CD8-positive, alpha-beta memory T cell (primary cell): ENCODE data around the gene INSYN2A. TPM values are rescaled to one million over a fixed set of nuclear protein-coding genes. Genes with fewer than 3 reads are reported as not detected.

Experiments used
- CTCF ChIA-PET: fragments of 350-600 bp; sonication (Branson Sonifier 250); formaldehyde crosslinking; loops from one replicate; lab custom pipeline; 2021; ENCODE audit warnings: antibody characterized with exemption; lab: Charles Lee
- POLR2A ChIA-PET: fragments of 350-600 bp; sonication (Branson Sonifier 250); formaldehyde crosslinking; loops from one replicate; lab custom pipeline; 2021; ENCODE audit warnings: antibody characterized with exemption; lab: Charles Lee
- DNase-seq, 5 donors: peaks; one replicate each; pipeline versions ENCODE4 v3.0.0 to v3.0.0-alpha.2; 2020 to 2022; ENCODE audit warnings: mixed read lengths in 1 of 5
- H3K27ac ChIP-seq: one replicate; pipeline ENCODE4 v1.7.0; 2013; ENCODE audit warnings: low read depth, mild to moderate bottlenecking, low read length, moderate library complexity
- H3K27me3 ChIP-seq: 2 replicates; pipeline ENCODE4 v1.7.0; 2013; ENCODE audit warnings: low read length, mild to moderate bottlenecking; ENCODE audit not compliant: insufficient read depth, poor library complexity, severe bottlenecking
- H3K36me3 ChIP-seq: 2 replicates; pipeline ENCODE4 v1.7.0; 2013; ENCODE audit warnings: mild to moderate bottlenecking, low read length, moderate library complexity; ENCODE audit not compliant: insufficient read depth
- H3K4me1 ChIP-seq: 2 replicates; pipeline ENCODE4 v1.7.0; 2013; ENCODE audit warnings: mild to moderate bottlenecking, low read length, moderate library complexity; ENCODE audit not compliant: insufficient read depth
- H3K4me3 ChIP-seq: 2 replicates; pipeline ENCODE4 v1.7.0; 2013; ENCODE audit warnings: mild to moderate bottlenecking, low read length
- H3K9me3 ChIP-seq: 2 replicates; pipeline ENCODE4 v1.7.0; 2013; ENCODE audit warnings: mild to moderate bottlenecking, low read length
- H3K27ac Mint-ChIP-seq, 8 donors: one replicate each; pipeline ENCODE4 v1.8.0; 2020 to 2021; ENCODE audit warnings: mixed read lengths in 8 of 8, mild to moderate bottlenecking in 6 of 8, inconsistent platforms in 3 of 8, moderate library complexity in 3 of 8
- H3K27me3 Mint-ChIP-seq, 2 donors: one replicate each; pipeline ENCODE4 v1.8.0; 2020 to 2021; ENCODE audit warnings: mixed read lengths in 2 of 2, mild to moderate bottlenecking in 1 of 2, moderate library complexity in 1 of 2
- H3K36me3 Mint-ChIP-seq, 3 donors: one replicate each; pipeline ENCODE4 v1.8.0; 2020 to 2021; ENCODE audit warnings: mixed read lengths in 3 of 3, inconsistent platforms in 1 of 3, mild to moderate bottlenecking in 1 of 3
- H3K4me1 Mint-ChIP-seq, 3 donors: one replicate each; pipeline ENCODE4 v1.8.0; 2020 to 2021; ENCODE audit warnings: mixed read lengths in 3 of 3, inconsistent platforms in 1 of 3, mild to moderate bottlenecking in 1 of 3
- H3K4me3 Mint-ChIP-seq, 7 donors: one replicate each; pipeline ENCODE4 v1.8.0; 2020 to 2021; ENCODE audit warnings: mixed read lengths in 7 of 7, mild to moderate bottlenecking in 6 of 7, moderate library complexity in 4 of 7, inconsistent platforms in 2 of 7
- H3K9me3 Mint-ChIP-seq, 5 donors: one replicate each; pipeline ENCODE4 v1.8.0; 2020 to 2022; ENCODE audit warnings: mixed read lengths in 5 of 5, mild to moderate bottlenecking in 3 of 5, moderate library complexity in 2 of 5, inconsistent platforms in 1 of 5
- polyA plus RNA-seq: library from polyadenylated mRNA; unstranded; fragments of 300-500 nt; fragmentation: Illumina TruSeq; gene quantifications from one replicate; pipeline ENCODE4 v1.2.3, GENCODE V29; 2021
- total RNA-seq, 2 experiments: library from RNA; stranded (reverse); gene quantifications; one replicate each; pipeline ENCODE4 v1.2.3, GENCODE V29; 2021

INSYN2A gene
- total and polyA plus RNA-seq, 3 experiments from 2014 or later = not detected

GRCh38 chr10:127179612-127180250 is 16.7 kb downstream of the INSYN2A start:
- no peak for DNase-seq
- H3K36me3 Mint-ChIP-seq = no peaks in the 10 kb centered on the region
- Histone ChIP-seq H3K9me3 (no peaks in the 10 kb centered on the region), H3K36me3 (no peaks in the 10 kb centered on the region), H3K27ac (no peak overlapping the region), H3K4me1 (no peaks in the 10 kb centered on the region), H3K4me3 (no peak overlapping the region), H3K27me3 (no peaks in the 10 kb centered on the region)
- peaks cover 0 to 6% of the 10 kb centered on the region in 2 donors for H3K27me3 Mint-ChIP-seq
- POLR2A ChIA-PET = no interaction called here
- no peak overlapping the region for H3K27ac Mint-ChIP-seq
- peaks cover 0 to 6% (median 0%) of the 10 kb centered on the region in 5 donors for H3K9me3 Mint-ChIP-seq
- no peaks in the 10 kb centered on the region for H3K4me1 Mint-ChIP-seq
- CTCF ChIA-PET = no interaction called here
- no peak overlapping the region for H3K4me3 Mint-ChIP-seq

- H3K27me3 ChIP-seq = no peaks in the 10 kb centered on the region
- Mint-ChIP-seq H3K4me1 (no peaks in the 10 kb centered on the region), H3K27ac (no peak overlapping the region), H3K4me3 (no peak overlapping the region), H3K36me3 (no peaks in the 10 kb centered on the region), H3K27me3 (peaks cover 0 to 6% of the 10 kb centered on the region in 2 donors), H3K9me3 (no peaks in the 10 kb centered on the region)
- H3K27ac ChIP-seq = no peak overlapping the region
- no peak for DNase-seq
- H3K4me1 ChIP-seq = no peaks in the 10 kb centered on the region
- no peak overlapping the region for H3K4me3 ChIP-seq
- ChIA-PET CTCF (no interaction called here), POLR2A (no interaction called here)
- H3K36me3 ChIP-seq = no peaks in the 10 kb centered on the region
- H3K9me3 ChIP-seq = no peaks in the 10 kb centered on the region
Measured at GRCh38 chr10:127176649-127177048, 19.7 kb downstream of the INSYN2A start.

- H3K4me1 ChIP-seq = no peaks in the 10 kb centered on the region
- H3K9me3 Mint-ChIP-seq = no peaks in the 10 kb centered on the region
- H3K4me3 Mint-ChIP-seq = no peak overlapping the region
- no peak overlapping the region for H3K27ac Mint-ChIP-seq
- no peaks in the 10 kb centered on the region for H3K36me3 ChIP-seq
- H3K4me1 Mint-ChIP-seq = no peaks in the 10 kb centered on the region
- no peaks in the 10 kb centered on the region for H3K9me3 ChIP-seq
- H3K27me3 ChIP-seq = no peaks in the 10 kb centered on the region
- ChIA-PET CTCF (no interaction called here), POLR2A (no interaction called here)
- no peak overlapping the region for H3K4me3 ChIP-seq
- DNase-seq = no peak
- H3K27ac ChIP-seq = no peak overlapping the region
- H3K27me3 Mint-ChIP-seq = peaks cover 0 to 5% of the 10 kb centered on the region in 2 donors
- H3K36me3 Mint-ChIP-seq = no peaks in the 10 kb centered on the region
Measured at GRCh38 chr10:127175357-127176110, 20.9 kb downstream of the INSYN2A start.

- Mint-ChIP-seq H3K36me3 (no peaks in the 10 kb centered on the region), H3K4me3 (no peak overlapping the region), H3K27me3 (peaks cover 0 to 5% of the 10 kb centered on the region in 2 donors), H3K4me1 (no peaks in the 10 kb centered on the region), H3K27ac (no peak overlapping the region), H3K9me3 (no peaks in the 10 kb centered on the region)
- no peaks in the 10 kb centered on the region for H3K27me3 ChIP-seq
- no peak overlapping the region for H3K27ac ChIP-seq
- ChIA-PET CTCF (no interaction called here), POLR2A (no interaction called here)
- no peaks in the 10 kb centered on the region for H3K9me3 ChIP-seq
- no peak overlapping the region for H3K4me3 ChIP-seq
- no peak for DNase-seq
- no peaks in the 10 kb centered on the region for H3K36me3 ChIP-seq
- H3K4me1 ChIP-seq = no peaks in the 10 kb centered on the region
Measured at GRCh38 chr10:127174866-127175265, 21.5 kb downstream of the INSYN2A start.

DNA sequence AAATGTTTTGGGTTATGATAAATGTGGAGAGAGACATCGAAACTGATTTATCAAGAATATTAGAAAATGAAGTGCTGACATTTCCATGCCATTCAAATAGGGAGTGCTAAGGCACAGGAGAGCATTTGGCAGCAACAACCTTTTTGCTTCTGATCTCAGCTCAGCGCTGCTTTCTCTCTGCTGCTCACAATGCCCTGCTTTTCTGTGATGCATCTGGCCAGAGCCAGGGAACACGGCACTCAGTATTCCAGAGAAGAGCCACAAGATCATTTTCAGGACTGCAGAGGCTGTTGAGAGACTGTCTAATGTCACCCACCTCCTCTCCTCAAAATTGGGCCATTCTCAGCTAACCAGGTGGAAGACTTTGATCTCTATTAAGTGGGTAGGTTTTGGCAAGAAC is 28.1 kb downstream of the INSYN2A start:
- Mint-ChIP-seq H3K4me1 (no peaks in the 10 kb centered on the region), H3K27ac (no peak overlapping the region), H3K4me3 (no peak overlapping the region), H3K36me3 (no peaks in the 10 kb centered on the region), H3K27me3 (peaks cover 0 to 2% of the 10 kb centered on the region in 2 donors), H3K9me3 (no peaks in the 10 kb centered on the region)
- no peaks in the 10 kb centered on the region for H3K9me3 ChIP-seq
- H3K4me3 ChIP-seq = no peak overlapping the region
- ChIA-PET POLR2A (no interaction called here), CTCF (no interaction called here)
- no peak for DNase-seq
- no peaks in the 10 kb centered on the region for H3K4me1 ChIP-seq
- H3K36me3 ChIP-seq = no peaks in the 10 kb centered on the region
- H3K27me3 ChIP-seq = no peaks in the 10 kb centered on the region
- no peak overlapping the region for H3K27ac ChIP-seq

GRCh38 chr10:127162841-127163240 is 33.5 kb downstream of the INSYN2A start:
- Mint-ChIP-seq H3K36me3 (no peaks in the 10 kb centered on the region), H3K4me3 (no peak overlapping the region)
- CTCF ChIA-PET = interaction anchor here (1.4 kb wide), 1 partner anchor 11 kb away, joined by 3 read pairs; no protein-coding TSS in a partner anchor

GRCh38 chr10:127161482-127161881 is 34.9 kb downstream of the INSYN2A start:
- no peaks in the 10 kb centered on the region for H3K36me3 ChIP-seq
- CTCF ChIA-PET = interaction anchor here (1.4 kb wide), 1 partner anchor 9 kb away, joined by 3 read pairs; no protein-coding TSS in a partner anchor
- DNase-seq = no peak
- no peaks in the 10 kb centered on the region for H3K9me3 ChIP-seq
- H3K36me3 Mint-ChIP-seq = no peaks in the 10 kb centered on the region
- H3K4me3 Mint-ChIP-seq = no peak overlapping the region
- H3K27ac Mint-ChIP-seq = no peak overlapping the region
- no peaks in the 10 kb centered on the region for H3K27me3 ChIP-seq
- H3K9me3 Mint-ChIP-seq = peaks cover 0 to 4% (median 0%) of the 10 kb centered on the region in 5 donors
- no peaks in the 10 kb centered on the region for H3K4me1 Mint-ChIP-seq
- H3K4me3 ChIP-seq = no peak overlapping the region
- H3K4me1 ChIP-seq = no peaks in the 10 kb centered on the region
- POLR2A ChIA-PET = no interaction called here
- no peaks in the 10 kb centered on the region for H3K27me3 Mint-ChIP-seq
- H3K27ac ChIP-seq = no peak overlapping the region

More at GRCh38 chr10:127162841-127163240, 33.5 kb downstream of the INSYN2A start:
- H3K4me1 Mint-ChIP-seq = no peaks in the 10 kb centered on the region
- POLR2A ChIA-PET = no interaction called here
- DNase-seq = no peak
- Histone ChIP-seq H3K36me3 (no peaks in the 10 kb centered on the region), H3K9me3 (no peaks in the 10 kb centered on the region), H3K4me1 (no peaks in the 10 kb centered on the region), H3K27me3 (no peaks in the 10 kb centered on the region), H3K27ac (no peak overlapping the region), H3K4me3 (no peak overlapping the region)
- peaks cover 0 to 3% (median 0%) of the 10 kb centered on the region in 5 donors for H3K9me3 Mint-ChIP-seq
- H3K27me3 Mint-ChIP-seq = no peaks in the 10 kb centered on the region
- H3K27ac Mint-ChIP-seq = no peak overlapping the region

- H3K27me3 Mint-ChIP-seq = peaks cover 0 to 2% of the 10 kb centered on the region in 2 donors
- Histone ChIP-seq H3K27me3 (no peaks in the 10 kb centered on the region), H3K4me1 (no peaks in the 10 kb centered on the region), H3K4me3 (no peak overlapping the region), H3K9me3 (no peaks in the 10 kb centered on the region), H3K27ac (no peak overlapping the region), H3K36me3 (no peaks in the 10 kb centered on the region)
- POLR2A ChIA-PET = no interaction called here
- no peak for DNase-seq
- H3K4me3 Mint-ChIP-seq = no peak overlapping the region
- CTCF ChIA-PET = no interaction called here
- peaks cover 0 to 4% (median 0%) of the 10 kb centered on the region in 5 donors for H3K9me3 Mint-ChIP-seq
- no peaks in the 10 kb centered on the region for H3K36me3 Mint-ChIP-seq
- H3K4me1 Mint-ChIP-seq = no peaks in the 10 kb centered on the region
- H3K27ac Mint-ChIP-seq = no peak overlapping the region
Measured at GRCh38 chr10:127159648-127160245, 36.6 kb downstream of the INSYN2A start.
